DMS 273 treated with DMSO at 0.1 percent for 48 hours (cell line): Measurements from ENCODE around the gene PLSCR4.

Experiments
- DNase-seq: peaks from one replicate; lab custom pipeline; 2025; lab: John Stamatoyannopoulos, UW

The PLSCR4 gene

GRCh38 chr3:146160964-146161662, 89.8 kb downstream of the PLSCR4 start, which contains the start of gene PLOD2:
Gene PLOD2 (minus strand): TSS chr3:146161184. CDS start chr3:146160989, 195 bp downstream.
- peak; percentile 64 for DNase-seq

- DNase-seq: peak; percentile 90
Measured at GRCh38 chr3:146160321-146160963, 90.5 kb downstream of the PLSCR4 start.

- no peak for DNase-seq
Measured at GRCh38 chr3:146159616-146160320, 91.1 kb downstream of the PLSCR4 start.

GRCh38 chr3:146159037-146159436, 91.9 kb downstream of the PLSCR4 start:
- no peak for DNase-seq

- no peak for DNase-seq
Measured at GRCh38 chr3:146157325-146158060, 93.4 kb downstream of the PLSCR4 start.

- DNase-seq: no peak
Measured at GRCh38 chr3:146156666-146157314, 94.1 kb downstream of the PLSCR4 start.

- peak; percentile 52 for DNase-seq
Measured at GRCh38 chr3:146156095-146156494, 94.8 kb downstream of the PLSCR4 start.

GRCh38 chr3:146154995-146155394, 95.9 kb downstream of the PLSCR4 start:
- no peak for DNase-seq

- DNase-seq: no peak
Measured at GRCh38 chr3:146154316-146154715, 96.6 kb downstream of the PLSCR4 start.

GRCh38 chr3:146153429-146153828, 97.5 kb downstream of the PLSCR4 start:
- no peak for DNase-seq

GRCh38 chr3:146152834-146153233, 98.1 kb downstream of the PLSCR4 start:
- DNase-seq: no peak

GRCh38 chr3:146148468-146148931, 102.4 kb downstream of the PLSCR4 start:
- no peak for DNase-seq

- DNase-seq: no peak
Measured at GRCh38 chr3:146145642-146146041, 105.3 kb downstream of the PLSCR4 start.

- no peak for DNase-seq
Measured at GRCh38 chr3:146142757-146143156, 108.1 kb downstream of the PLSCR4 start.
